Vagina (tissue), 2 donors: ENCODE results near the gene GNAQ. TPM values are rescaled to one million over a fixed set of nuclear protein-coding genes. Genes with fewer than 3 reads are reported as not detected.

Source experiments
- DNase-seq, 2 donors: peaks; one replicate each; pipeline ENCODE4 v3.0.0-alpha.2; 2017; ENCODE audit errors: extremely low spot score in 2 of 2
- H3K27ac ChIP-seq: fragments of 200-600 bp; sonication (generic); one replicate; pipeline ENCODE4 v1.5.1; 2019
- H3K27me3 ChIP-seq: fragments of 200-600 bp; sonication (generic); one replicate; pipeline ENCODE4 v1.5.1; 2019
- H3K36me3 ChIP-seq, 2 donors: fragments of 200-600 bp; sonication (generic); one replicate each; pipeline ENCODE4 v1.5.1; 2017 to 2019
- H3K4me1 ChIP-seq: fragments of 200-600 bp; sonication (generic); one replicate; pipeline ENCODE4 v1.5.1; 2019
- H3K4me3 ChIP-seq, 2 donors: fragments of 200-600 bp; sonication (generic); 1 replicate in 1 of 2; 2 replicates in 1 of 2; pipeline ENCODE4 v1.5.1; 2016 to 2019
- H3K9me3 ChIP-seq: fragments of 200-600 bp; sonication (generic); one replicate; pipeline ENCODE4 v1.5.1; 2019
- POLR2A ChIP-seq, 2 donors: fragments of 450-650 bp; IDR thresholded peaks; one replicate each; pipeline ENCODE4 v1.6.1; 2017; ENCODE audit warnings: antibody characterized with exemption in 2 of 2, mild to moderate bottlenecking in 2 of 2, moderate library complexity in 2 of 2
- POLR2AphosphoS5 ChIP-seq, 2 donors: sonication (generic); formaldehyde crosslinking; IDR thresholded peaks; one replicate each; pipeline ENCODE4 v1.9.0; 2017; ENCODE audit warnings: antibody characterized with exemption in 2 of 2, mild to moderate bottlenecking in 2 of 2, low read depth in 1 of 2; ENCODE audit not compliant: insufficient read depth in 1 of 2
- intact Hi-C: fragments of 100-400 bp; cut with DNase I; formaldehyde crosslinking; loops from one replicate; pipeline ENCODE4 v1.15.1; 2023
- total RNA-seq: library from RNA; depleted of rRNA; stranded (reverse); fragments of >200 nt; gene quantifications from one replicate; pipeline ENCODE4 v1.2.3, GENCODE V29; 2016
- TF ChIP-seq, protein P1 (sequence below), 3 experiments: fragments of 450-650 bp in 2 of 3; fragments of 200-600 bp in 1 of 3; sonication (generic) in 1 of 3; IDR thresholded peaks; one replicate each; pipeline ENCODE4 v1.5.1; 2017 to 2019; ENCODE audit warnings: antibody characterized with exemption in 3 of 3, mild to moderate bottlenecking in 2 of 3, moderate library complexity in 2 of 3

The GNAQ gene
- total RNA-seq, 1 donor from 2014 or later: 31.9 TPM

DNA sequence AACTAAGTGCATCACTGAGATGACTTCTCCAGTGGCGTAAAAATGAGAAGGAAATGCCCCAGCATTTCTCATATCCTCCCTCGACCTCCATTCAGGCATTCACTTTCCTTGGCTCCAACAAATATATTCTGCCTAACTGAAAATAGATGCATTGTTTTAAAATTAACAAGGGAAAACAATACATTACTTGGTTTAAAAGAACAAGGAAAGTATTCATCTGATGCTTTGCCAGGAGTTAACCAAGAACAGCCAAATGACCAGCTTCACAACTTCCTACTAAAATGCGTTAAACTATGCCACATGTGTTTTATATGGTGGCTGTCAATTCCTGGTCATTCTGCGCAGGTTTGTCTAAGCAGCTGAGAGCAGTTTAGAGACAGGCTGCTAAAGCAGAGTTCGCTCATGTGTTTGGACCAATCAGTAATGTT is 121.4 kb downstream of the GNAQ start:
- Histone ChIP-seq H3K36me3 (no peaks in the 10 kb centered on the region), H3K27ac (no peak overlapping the region), H3K4me1 (peaks cover 6% of the 10 kb centered on the region), H3K9me3 (no peaks in the 10 kb centered on the region), H3K27me3 (no peaks in the 10 kb centered on the region), H3K4me3 (no peak overlapping the region)
- no peak for DNase-seq
- TF ChIP-seq, protein P1, sequence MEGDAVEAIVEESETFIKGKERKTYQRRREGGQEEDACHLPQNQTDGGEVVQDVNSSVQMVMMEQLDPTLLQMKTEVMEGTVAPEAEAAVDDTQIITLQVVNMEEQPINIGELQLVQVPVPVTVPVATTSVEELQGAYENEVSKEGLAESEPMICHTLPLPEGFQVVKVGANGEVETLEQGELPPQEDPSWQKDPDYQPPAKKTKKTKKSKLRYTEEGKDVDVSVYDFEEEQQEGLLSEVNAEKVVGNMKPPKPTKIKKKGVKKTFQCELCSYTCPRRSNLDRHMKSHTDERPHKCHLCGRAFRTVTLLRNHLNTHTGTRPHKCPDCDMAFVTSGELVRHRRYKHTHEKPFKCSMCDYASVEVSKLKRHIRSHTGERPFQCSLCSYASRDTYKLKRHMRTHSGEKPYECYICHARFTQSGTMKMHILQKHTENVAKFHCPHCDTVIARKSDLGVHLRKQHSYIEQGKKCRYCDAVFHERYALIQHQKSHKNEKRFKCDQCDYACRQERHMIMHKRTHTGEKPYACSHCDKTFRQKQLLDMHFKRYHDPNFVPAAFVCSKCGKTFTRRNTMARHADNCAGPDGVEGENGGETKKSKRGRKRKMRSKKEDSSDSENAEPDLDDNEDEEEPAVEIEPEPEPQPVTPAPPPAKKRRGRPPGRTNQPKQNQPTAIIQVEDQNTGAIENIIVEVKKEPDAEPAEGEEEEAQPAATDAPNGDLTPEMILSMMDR (IDR thresholded peaks at IDR 0.05): no peak
- TF ChIP-seq POLR2A (IDR thresholded peaks at IDR 0.05): no peak
- TF ChIP-seq POLR2AphosphoS5 (IDR thresholded peaks at IDR 0.05; ENCODE audit: insufficient read depth in 1 of 2, low read depth in 1 of 2): no peak
- intact Hi-C loops: no loop called here

DNA sequence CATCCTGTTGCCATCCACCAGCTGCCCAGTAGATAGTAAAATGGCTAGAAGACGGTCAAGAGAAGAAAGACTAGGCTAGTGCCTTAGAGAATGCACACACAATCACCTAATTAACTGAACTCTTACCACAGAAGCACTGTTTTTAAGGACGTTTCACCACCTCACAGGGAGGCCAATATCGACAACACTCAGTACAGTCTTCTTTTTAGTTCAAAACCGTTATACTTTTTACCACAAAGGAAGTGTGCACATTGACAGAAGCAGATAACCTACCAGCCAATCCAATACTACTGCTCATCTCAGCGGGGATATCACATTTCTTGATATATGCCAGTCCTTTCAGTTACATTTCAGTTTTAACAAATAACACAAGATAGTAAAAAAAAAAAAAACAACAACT is 122.3 kb downstream of the GNAQ start:
- Histone ChIP-seq H3K36me3 (no peaks in the 10 kb centered on the region), H3K27me3 (no peaks in the 10 kb centered on the region), H3K27ac (no peak overlapping the region), H3K4me3 (no peak overlapping the region), H3K4me1 (peaks cover 6% of the 10 kb centered on the region), H3K9me3 (no peaks in the 10 kb centered on the region)
- intact Hi-C loops: no loop called here
- DNase-seq: no peak
- TF ChIP-seq POLR2AphosphoS5 (IDR thresholded peaks at IDR 0.05; ENCODE audit: insufficient read depth in 1 of 2, low read depth in 1 of 2) (no peak), POLR2A (IDR thresholded peaks at IDR 0.05) (no peak)
- TF ChIP-seq, protein P1 (IDR thresholded peaks at IDR 0.05): no peak

DNA sequence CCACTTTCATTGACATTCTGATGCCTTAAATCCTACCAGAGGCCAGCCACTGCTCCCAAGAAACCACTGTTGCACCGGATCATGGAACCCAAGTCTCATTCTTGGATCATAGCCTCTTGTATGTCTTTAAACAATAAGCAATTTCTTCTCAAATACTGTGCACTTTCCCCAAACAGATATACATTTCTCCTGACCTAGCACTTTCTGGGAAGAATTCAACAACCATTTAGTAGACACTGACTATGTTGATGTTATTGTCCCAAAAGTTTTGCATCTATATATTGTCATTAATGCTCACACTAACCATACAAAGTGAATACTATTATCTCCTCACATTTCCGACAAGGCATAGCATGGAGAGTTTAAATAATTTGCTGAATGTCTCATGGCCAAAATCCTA is 123.3 kb downstream of the GNAQ start:
- DNase-seq: no peak
- no peaks in the 10 kb centered on the region for H3K27me3 ChIP-seq
- intact Hi-C loops: no loop called here

DNA sequence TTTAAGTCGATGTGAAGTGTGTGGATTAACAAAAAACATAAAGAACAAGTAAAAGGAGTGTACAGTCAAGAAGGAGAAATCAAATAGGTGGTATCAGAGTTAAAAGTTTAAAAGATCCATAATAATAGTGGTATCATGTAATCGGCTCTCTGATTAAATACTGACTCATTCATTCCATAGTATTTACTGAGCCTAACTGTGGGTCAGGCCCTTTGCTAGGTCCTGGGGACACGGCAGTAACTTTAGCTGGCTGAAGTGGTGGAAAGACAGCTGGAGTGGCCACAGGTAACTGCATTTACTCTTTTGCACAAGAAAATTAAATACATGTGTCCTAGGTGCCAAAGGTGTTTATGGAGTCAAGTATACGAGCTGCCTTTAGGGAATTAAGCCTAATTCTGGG is 124.0 kb downstream of the GNAQ start:
- Histone ChIP-seq H3K36me3 (no peaks in the 10 kb centered on the region), H3K9me3 (no peaks in the 10 kb centered on the region), H3K27me3 (no peaks in the 10 kb centered on the region), H3K27ac (no peak overlapping the region), H3K4me3 (no peak overlapping the region), H3K4me1 (peaks cover 6% of the 10 kb centered on the region)
- TF ChIP-seq POLR2AphosphoS5 (IDR thresholded peaks at IDR 0.05; ENCODE audit: insufficient read depth in 1 of 2, low read depth in 1 of 2) (no peak), POLR2A (IDR thresholded peaks at IDR 0.05) (no peak)
- TF ChIP-seq, protein P1 (IDR thresholded peaks at IDR 0.05): no peak
- intact Hi-C loops: no loop called here
- no peak for DNase-seq

More for the DNA sequence above, 123.3 kb downstream of the GNAQ start:
- no peaks in the 10 kb centered on the region for H3K36me3 ChIP-seq
- H3K9me3 ChIP-seq: no peaks in the 10 kb centered on the region
- peaks cover 6% of the 10 kb centered on the region for H3K4me1 ChIP-seq
- TF ChIP-seq, protein P1 (IDR thresholded peaks at IDR 0.05): no peak
- TF ChIP-seq POLR2A (IDR thresholded peaks at IDR 0.05): no peak
- TF ChIP-seq POLR2AphosphoS5 (IDR thresholded peaks at IDR 0.05; ENCODE audit: insufficient read depth in 1 of 2, low read depth in 1 of 2): no peak
- H3K27ac ChIP-seq: no peak overlapping the region
- no peak overlapping the region for H3K4me3 ChIP-seq

DNA sequence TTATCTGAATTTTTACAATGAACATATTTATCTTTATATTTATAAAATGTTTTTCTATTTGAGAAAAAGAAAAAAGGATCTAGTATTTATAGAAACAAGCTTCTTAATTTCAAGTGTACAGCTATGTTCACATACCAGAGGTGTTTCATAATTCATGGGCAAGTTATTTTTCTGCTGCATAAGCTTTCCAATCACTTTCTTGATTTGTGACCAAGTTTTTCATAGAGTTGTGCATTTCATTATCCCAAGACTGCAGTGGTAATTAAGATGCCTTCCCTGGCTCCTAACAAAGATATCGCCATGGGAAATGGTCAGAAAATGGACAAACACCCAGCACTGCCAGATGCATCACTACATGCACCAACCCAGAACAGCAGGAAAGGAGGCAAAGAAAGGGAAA is 124.6 kb downstream of the GNAQ start:
- H3K27ac ChIP-seq: no peak overlapping the region
- no peak for DNase-seq
- no peak for TF ChIP-seq POLR2A (IDR thresholded peaks at IDR 0.05)
- no peak for TF ChIP-seq POLR2AphosphoS5 (IDR thresholded peaks at IDR 0.05; ENCODE audit: insufficient read depth in 1 of 2, low read depth in 1 of 2)
- peaks cover 6% of the 10 kb centered on the region for H3K4me1 ChIP-seq
- no peaks in the 10 kb centered on the region for H3K36me3 ChIP-seq
- H3K27me3 ChIP-seq: no peaks in the 10 kb centered on the region
- intact Hi-C loops: no loop called here
- no peaks in the 10 kb centered on the region for H3K9me3 ChIP-seq
- no peak overlapping the region for H3K4me3 ChIP-seq
